Gastrocnemius medialis (tissue), 4 donors: ENCODE data around the gene TSPAN14.

Experiments
- POLR2A ChIP-seq, 2 donors: fragments of 450-650 bp; IDR thresholded peaks; one replicate each; pipeline ENCODE4 v1.6.1; 2017; ENCODE audit warnings: antibody characterized with exemption in 2 of 2, mild to moderate bottlenecking in 2 of 2, moderate library complexity in 2 of 2
- TF ChIP-seq, protein P1 (sequence below), 5 experiments: fragments of 450-650 bp in 3 of 5; fragments of 200-600 bp in 2 of 5; sonication (generic) in 2 of 5; IDR thresholded peaks in 4 of 5; conservative IDR thresholded peaks in 1 of 5; 1 replicate in 4 of 5; 2 replicates in 1 of 5; pipeline ENCODE4 v1.5.1; 2016 to 2019; ENCODE audit warnings: antibody characterized with exemption in 5 of 5, mild to moderate bottlenecking in 3 of 5, moderate library complexity in 3 of 5

DNA sequence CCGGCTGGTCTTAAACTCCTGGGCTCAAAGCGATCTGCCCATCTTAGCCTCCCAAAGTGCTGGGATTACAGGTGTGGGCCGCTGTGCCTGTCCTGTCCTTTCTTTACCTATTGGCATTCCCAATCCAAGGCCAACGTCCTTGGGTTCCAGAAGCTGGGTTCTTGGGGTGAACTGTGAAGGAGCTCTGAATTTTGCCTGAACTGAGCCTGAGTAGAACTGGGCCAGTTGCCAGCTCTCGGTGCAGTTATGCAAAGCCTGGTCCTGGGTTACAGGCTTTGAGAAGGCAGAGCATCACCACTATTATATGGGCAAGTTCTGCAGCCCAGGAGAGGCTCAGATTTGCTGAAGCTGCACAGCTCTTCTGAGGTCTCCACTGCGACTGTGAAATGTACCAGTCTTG is 59.0 kb downstream of the TSPAN14 start:
- TF ChIP-seq, protein P1, sequence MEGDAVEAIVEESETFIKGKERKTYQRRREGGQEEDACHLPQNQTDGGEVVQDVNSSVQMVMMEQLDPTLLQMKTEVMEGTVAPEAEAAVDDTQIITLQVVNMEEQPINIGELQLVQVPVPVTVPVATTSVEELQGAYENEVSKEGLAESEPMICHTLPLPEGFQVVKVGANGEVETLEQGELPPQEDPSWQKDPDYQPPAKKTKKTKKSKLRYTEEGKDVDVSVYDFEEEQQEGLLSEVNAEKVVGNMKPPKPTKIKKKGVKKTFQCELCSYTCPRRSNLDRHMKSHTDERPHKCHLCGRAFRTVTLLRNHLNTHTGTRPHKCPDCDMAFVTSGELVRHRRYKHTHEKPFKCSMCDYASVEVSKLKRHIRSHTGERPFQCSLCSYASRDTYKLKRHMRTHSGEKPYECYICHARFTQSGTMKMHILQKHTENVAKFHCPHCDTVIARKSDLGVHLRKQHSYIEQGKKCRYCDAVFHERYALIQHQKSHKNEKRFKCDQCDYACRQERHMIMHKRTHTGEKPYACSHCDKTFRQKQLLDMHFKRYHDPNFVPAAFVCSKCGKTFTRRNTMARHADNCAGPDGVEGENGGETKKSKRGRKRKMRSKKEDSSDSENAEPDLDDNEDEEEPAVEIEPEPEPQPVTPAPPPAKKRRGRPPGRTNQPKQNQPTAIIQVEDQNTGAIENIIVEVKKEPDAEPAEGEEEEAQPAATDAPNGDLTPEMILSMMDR (IDR thresholded peaks at IDR 0.05 in 4 of 5, conservative IDR thresholded peaks at IDR 0.05 in 1 of 5), result no peak
- TF ChIP-seq POLR2A (IDR thresholded peaks at IDR 0.05), result no peak
